ENCODE measurements around the gene MYO15B.

MYO15B gene

DNA sequence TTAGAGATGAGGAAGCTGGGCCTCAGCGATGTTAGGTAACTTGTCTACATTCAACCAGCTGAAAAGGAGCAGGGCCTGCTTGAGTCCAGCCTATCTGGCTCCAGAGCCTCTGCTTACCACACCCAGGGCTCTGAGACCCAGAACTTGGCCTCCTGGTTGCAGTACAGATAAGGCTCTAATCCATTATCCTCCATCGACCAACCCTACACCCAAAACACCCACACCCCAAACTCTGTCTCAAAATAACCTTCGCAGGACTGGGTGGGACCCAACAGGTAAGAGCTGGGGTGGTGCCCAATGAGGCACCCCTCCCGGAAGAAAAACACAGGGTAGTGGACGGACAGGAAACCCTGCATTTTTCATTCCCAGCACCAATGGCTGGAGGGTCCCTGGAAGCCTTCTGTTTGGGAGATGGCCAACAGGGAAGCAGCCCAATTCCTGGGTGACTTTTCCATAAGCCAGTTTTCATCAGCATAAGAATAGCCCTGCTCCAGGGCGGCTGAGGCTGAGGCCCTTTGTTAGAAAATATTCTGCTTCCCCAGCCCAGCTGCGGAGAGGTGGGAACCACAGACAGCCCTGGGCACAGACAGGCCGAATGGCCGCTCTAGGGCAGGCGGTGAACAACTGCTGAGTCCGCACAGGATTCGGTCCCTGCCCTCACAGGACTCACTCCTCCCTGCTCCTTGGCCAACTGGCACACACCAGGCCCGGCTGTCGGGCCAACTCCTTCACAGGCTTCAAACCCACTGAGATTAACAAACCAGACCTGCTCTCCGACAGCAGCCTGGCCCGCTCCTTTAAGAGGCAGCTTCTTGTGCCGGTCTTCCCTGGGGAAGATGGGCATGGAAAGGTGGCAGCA is 55.4 kb downstream of the MYO15B start:
- TF ChIP-seq, protein P1, sequence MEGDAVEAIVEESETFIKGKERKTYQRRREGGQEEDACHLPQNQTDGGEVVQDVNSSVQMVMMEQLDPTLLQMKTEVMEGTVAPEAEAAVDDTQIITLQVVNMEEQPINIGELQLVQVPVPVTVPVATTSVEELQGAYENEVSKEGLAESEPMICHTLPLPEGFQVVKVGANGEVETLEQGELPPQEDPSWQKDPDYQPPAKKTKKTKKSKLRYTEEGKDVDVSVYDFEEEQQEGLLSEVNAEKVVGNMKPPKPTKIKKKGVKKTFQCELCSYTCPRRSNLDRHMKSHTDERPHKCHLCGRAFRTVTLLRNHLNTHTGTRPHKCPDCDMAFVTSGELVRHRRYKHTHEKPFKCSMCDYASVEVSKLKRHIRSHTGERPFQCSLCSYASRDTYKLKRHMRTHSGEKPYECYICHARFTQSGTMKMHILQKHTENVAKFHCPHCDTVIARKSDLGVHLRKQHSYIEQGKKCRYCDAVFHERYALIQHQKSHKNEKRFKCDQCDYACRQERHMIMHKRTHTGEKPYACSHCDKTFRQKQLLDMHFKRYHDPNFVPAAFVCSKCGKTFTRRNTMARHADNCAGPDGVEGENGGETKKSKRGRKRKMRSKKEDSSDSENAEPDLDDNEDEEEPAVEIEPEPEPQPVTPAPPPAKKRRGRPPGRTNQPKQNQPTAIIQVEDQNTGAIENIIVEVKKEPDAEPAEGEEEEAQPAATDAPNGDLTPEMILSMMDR (IDR thresholded peaks at IDR 0.05; ENCODE audit: low read length, missing control alignments) = no peak
- no peak for DNase-seq (ENCODE audit: low read depth)

DNA sequence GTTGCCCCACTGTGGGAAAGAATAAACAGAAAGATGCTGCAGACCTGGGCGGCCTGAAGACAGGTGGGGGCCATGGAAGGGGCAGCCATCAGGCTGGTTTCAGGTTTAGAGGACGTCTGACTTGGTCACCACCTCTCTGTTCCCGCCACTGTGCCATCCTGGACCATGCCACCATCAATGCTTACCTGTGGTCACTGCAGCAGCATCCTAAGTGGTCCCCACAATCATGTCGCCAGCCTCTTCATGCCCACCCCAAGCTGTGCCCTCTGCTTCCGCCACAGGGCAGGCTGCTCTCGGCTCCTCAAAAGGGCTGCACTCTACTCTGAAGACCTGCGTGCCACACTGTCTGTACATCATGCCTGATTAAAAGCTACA is 56.0 kb downstream of the MYO15B start:
- TF ChIP-seq, protein P1 (IDR thresholded peaks at IDR 0.05; ENCODE audit: low read length, missing control alignments) = no peak
- no peak for DNase-seq (ENCODE audit: low read depth)
- no peak overlapping the region for H3K4me3 ChIP-seq (replicated peaks; ENCODE audit: low read depth, low read length)

More for the DNA sequence above, 55.4 kb downstream of the MYO15B start:
- H3K4me3 ChIP-seq (replicated peaks; ENCODE audit: low read depth, low read length) = no peak overlapping the region

DNA sequence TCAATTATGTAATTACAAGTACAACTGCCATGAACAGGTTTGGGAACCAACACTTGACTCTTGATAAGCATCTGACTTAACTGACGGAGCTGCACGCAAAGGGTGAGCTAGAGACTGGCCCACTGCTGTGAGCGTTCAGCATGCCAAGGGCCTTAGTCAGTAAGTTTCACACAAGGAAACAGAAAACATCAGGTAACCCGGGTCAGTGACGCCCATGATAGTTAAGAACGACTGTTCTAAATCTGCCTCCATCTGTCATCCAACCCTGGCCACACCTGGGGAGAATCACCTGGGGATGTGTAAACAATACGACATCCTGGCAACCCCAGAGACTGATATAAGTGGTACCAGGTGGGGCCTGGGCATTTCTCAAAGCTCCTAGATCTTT is 57.9 kb downstream of the MYO15B start:
- peak; percentile 13 for DNase-seq (ENCODE audit: low read depth)
- H3K4me3 ChIP-seq (replicated peaks; ENCODE audit: low read depth, low read length) = no peak overlapping the region
- TF ChIP-seq, protein P1 (IDR thresholded peaks at IDR 0.05; ENCODE audit: low read length, missing control alignments) = no peak

DNA sequence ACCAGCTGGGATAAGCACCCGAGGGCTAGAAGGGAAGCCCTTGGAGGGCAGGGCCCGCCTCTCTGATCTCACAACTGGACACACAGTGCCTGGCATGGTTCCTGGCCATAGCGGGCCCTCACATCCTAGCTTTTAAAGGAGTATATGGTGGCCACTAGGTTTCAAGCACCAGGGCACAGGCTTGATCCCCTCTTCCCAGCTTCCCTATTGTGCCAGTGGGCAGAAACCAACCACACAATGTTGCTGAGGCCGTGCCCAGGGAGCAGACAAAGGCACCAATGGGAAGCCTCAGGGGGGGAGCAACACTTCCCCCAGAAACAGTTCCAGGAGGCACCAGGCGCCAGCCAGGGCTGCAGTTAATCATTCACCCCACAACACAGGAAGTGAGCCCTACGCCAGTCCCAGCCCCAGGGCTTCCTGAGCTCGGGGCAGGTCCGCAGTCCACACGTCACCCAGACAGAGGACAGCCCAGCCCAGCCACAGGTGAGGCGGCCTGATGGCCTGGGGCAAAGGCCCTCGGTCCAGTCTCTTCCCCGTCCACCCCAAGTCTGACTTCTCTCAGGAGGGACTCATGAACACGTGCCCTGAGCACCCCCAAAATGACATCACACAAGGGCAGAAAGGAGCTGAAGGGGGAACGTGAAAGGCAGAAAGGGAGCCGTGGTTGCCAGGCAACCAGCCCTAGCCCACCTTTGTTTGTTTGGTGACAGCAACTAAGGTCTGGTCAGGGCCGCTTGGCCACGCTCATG is 58.5 kb downstream of the MYO15B start:
- peak; percentile 18 for DNase-seq (ENCODE audit: low read depth)
- H3K4me3 ChIP-seq (replicated peaks; ENCODE audit: low read depth, low read length) = no peak overlapping the region
- TF ChIP-seq, protein P1 (IDR thresholded peaks at IDR 0.05; ENCODE audit: low read length, missing control alignments) = no peak

DNA sequence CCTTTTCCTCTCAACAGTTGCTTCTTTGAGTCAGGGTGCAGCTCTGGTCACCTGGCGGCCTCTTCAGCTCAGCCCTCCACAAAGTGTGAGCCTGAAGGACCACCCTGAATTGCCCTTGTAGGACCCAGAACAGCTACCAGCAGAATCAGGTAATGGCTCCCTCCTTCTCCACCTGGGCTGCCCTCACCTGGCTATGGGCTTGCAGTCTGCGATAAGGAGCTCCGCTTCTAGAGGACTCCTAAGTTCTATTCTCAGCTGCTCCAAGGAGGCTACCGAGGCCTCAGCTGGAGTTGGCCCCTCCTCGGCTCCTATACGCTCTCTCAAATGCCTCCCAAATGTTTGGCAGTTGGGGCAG is 59.0 kb downstream of the MYO15B start:
- TF ChIP-seq, protein P1 (IDR thresholded peaks at IDR 0.05; ENCODE audit: low read length, missing control alignments) = no peak
- no peak for DNase-seq (ENCODE audit: low read depth)
- no peak overlapping the region for H3K4me3 ChIP-seq (replicated peaks; ENCODE audit: low read depth, low read length)

DNA sequence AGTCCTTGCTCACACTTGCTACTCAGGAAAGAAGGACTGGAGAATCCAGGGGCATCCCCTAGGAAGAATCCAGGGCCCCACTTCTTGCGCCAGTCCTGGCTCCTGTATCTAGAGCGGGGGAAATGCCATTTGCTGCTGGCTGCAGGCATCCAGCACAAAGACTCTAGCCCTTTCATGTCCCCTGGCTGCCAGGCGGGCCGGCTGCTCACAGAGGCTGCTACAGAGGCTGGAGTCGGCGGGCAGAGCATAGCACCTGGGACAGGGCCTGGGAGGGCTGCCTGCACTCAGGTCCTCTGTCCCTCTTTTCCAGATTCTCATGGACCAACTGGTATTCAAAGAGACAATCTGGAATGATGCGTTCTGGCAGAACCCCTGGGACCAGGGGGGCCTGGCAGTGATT is 59.5 kb downstream of the MYO15B start:
- H3K4me3 ChIP-seq (replicated peaks; ENCODE audit: low read depth, low read length) = no peak overlapping the region
- DNase-seq (ENCODE audit: low read depth) = no peak

More for the DNA sequence above, 59.5 kb downstream of the MYO15B start:
- TF ChIP-seq, protein P1 (IDR thresholded peaks at IDR 0.05; ENCODE audit: low read length, missing control alignments) = no peak

All from fibroblast of pulmonary artery (primary cell).